ENCODE data around the gene SH2D6. TPM values are rescaled to one million over a fixed set of nuclear protein-coding genes. Genes with fewer than 3 reads are reported as not detected.
"Not testable (repeated sequence)": the region's sequence is repeated elsewhere in the genome, so short reads cannot be mapped to it uniquely, and the experiment has no call there.

Gene SH2D6
- total RNA-seq, 4 donors from 2014 or later, result not detected

- intact Hi-C loops (cut with DNase I; ENCODE audit: low total_unique reads), result no loop called here
- TF ChIP-seq CTCF (IDR thresholded peaks at IDR 0.05), result no peak
- TF ChIP-seq POLR2A (IDR thresholded peaks at IDR 0.05), result no peak
- Histone ChIP-seq H3K4me3 (no peak overlapping the region), H3K4me1 (no peaks in the 10 kb centered on the region), H3K27me3 (no peaks in the 10 kb centered on the region), H3K27ac (no peak overlapping the region), H3K36me3 (no peaks in the 10 kb centered on the region), H3K9me3 (no peaks in the 10 kb centered on the region)
- no peak for DNase-seq
These were observed 63.6 kb downstream of the SH2D6 start for GRCh38 chr2:85481818-85482777.

- H3K4me3 ChIP-seq; DNase-seq; H3K36me3 ChIP-seq; intact Hi-C loops (cut with DNase I; ENCODE audit: low total_unique reads); H3K27ac ChIP-seq; H3K27me3 ChIP-seq; H3K4me1 ChIP-seq; H3K9me3 ChIP-seq: not testable (repeated sequence)
These were observed 66.1 kb downstream of the SH2D6 start for GRCh38 chr2:85484615-85485014.

- no peak for DNase-seq
- intact Hi-C loops (cut with DNase I; ENCODE audit: low total_unique reads), result no loop called here
- H3K4me1 ChIP-seq, result no peaks in the 10 kb centered on the region
- no peaks in the 10 kb centered on the region for H3K36me3 ChIP-seq
- no peak overlapping the region for H3K4me3 ChIP-seq
- H3K9me3 ChIP-seq, result no peaks in the 10 kb centered on the region
- no peak overlapping the region for H3K27ac ChIP-seq
- H3K27me3 ChIP-seq, result no peaks in the 10 kb centered on the region
- TF ChIP-seq POLR2A (IDR thresholded peaks at IDR 0.05), result no peak
- no peak for TF ChIP-seq CTCF (IDR thresholded peaks at IDR 0.05)
These were observed 67.3 kb downstream of the SH2D6 start for GRCh38 chr2:85485815-85486214.

Small RNAs within 50 kb of the gene (small RNA-seq; reads per million reads assigned to genes)
- gene AC062037.2 (not detected), gene RF00019 (not detected), gene RN7SL251P (not detected)

Other genes with a start within 250 kb of the SH2D6 start
- 100 to 1,000 TPM in 1 of 4 donors, 10 to 100 TPM in 3; 62.0 to 106 (median 89.4) TPM for gene TGOLN2, start 90.7 kb upstream of the SH2D6 start, total RNA-seq
- gene RETSAT, start 64.2 kb upstream of the SH2D6 start, total RNA-seq, result 10 to 100 TPM; 28.0 to 34.1 (median 31.9) TPM
- gene ELMOD3, start 63.9 kb upstream of the SH2D6 start, total RNA-seq, result 10 to 100 TPM; 12.8 to 45.3 (median 21.0) TPM
- 100 to 1,000 TPM in 1 of 4 donors, 10 to 100 TPM in 3; 12.3 to 114 (median 65.2) TPM for gene CAPG, start 8.3 kb upstream of the SH2D6 start, total RNA-seq
- 100 to 1,000 TPM in 3 of 4 donors, 10 to 100 TPM in 1; 77.1 to 249 (median 108) TPM for gene MAT2A, start 120.5 kb downstream of the SH2D6 start, total RNA-seq
- gene GGCX, start 142.8 kb downstream of the SH2D6 start, total RNA-seq, result 10 to 100 TPM; 14.1 to 54.1 (median 37.9) TPM
- gene VAMP8, start 158.9 kb downstream of the SH2D6 start, total RNA-seq, result 10 to 100 TPM in 1 of 4 donors, 1 to 10 TPM in 2, not detected in 1; 1.3 to 12.3 (median 5.2) TPM
- 100 to 1,000 TPM in 2 of 4 donors, 10 to 100 TPM in 2; 25.6 to 197 (median 99.5) TPM for gene VAMP5, start 165.7 kb downstream of the SH2D6 start, total RNA-seq
- gene RNF181, start 177.0 kb downstream of the SH2D6 start, total RNA-seq, result 100 to 1,000 TPM in 2 of 4 donors, 10 to 100 TPM in 2; 53.0 to 362 (median 175) TPM
- gene TMEM150A, start 184.0 kb downstream of the SH2D6 start, total RNA-seq, result 10 to 100 TPM in 1 of 4 donors, 1 to 10 TPM in 2, not detected in 1; 2.6 to 24.1 (median 7.8) TPM
- 10 to 100 TPM; 19.0 to 44.8 (median 28.2) TPM for gene C2orf68, start 193.4 kb downstream of the SH2D6 start, total RNA-seq
- gene USP39, start 197.5 kb downstream of the SH2D6 start, total RNA-seq, result 100 to 1,000 TPM in 2 of 4 donors, 10 to 100 TPM in 2; 38.6 to 215 (median 106) TPM
- gene SFTPB, start 249.5 kb downstream of the SH2D6 start, total RNA-seq, result 1 to 10 TPM in 1 of 4 donors, not detected in 3; 1.4 TPM